ENCODE results near the gene ADGRL4.
"Not testable (repeated sequence)": the region's sequence is repeated elsewhere in the genome, so short reads cannot be mapped to it uniquely, and the experiment has no call there.

ADGRL4 gene

GRCh38 chr1:78916986-78917385, 89.5 kb downstream of the ADGRL4 start:
- DNase-seq: no peak

DNA sequence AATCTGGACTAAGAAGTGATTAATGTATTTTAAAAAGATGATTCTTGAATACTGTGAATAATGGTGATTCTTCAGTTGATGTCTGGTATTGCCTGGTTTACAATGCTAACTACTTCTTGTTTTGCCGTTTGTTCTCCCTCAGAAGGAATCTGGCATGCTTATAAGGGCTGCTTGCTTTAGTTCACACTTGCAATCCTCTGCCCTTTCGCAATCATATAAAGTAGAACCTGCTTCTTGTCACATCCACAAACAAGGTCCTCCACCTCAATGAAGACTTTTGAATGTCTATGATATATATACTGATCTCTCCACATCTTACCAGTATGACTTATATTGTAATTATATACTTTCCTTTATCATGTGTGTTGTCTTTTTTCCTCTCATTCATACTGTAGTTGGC, 92.6 kb downstream of the ADGRL4 start:
- no peak for DNase-seq

DNA sequence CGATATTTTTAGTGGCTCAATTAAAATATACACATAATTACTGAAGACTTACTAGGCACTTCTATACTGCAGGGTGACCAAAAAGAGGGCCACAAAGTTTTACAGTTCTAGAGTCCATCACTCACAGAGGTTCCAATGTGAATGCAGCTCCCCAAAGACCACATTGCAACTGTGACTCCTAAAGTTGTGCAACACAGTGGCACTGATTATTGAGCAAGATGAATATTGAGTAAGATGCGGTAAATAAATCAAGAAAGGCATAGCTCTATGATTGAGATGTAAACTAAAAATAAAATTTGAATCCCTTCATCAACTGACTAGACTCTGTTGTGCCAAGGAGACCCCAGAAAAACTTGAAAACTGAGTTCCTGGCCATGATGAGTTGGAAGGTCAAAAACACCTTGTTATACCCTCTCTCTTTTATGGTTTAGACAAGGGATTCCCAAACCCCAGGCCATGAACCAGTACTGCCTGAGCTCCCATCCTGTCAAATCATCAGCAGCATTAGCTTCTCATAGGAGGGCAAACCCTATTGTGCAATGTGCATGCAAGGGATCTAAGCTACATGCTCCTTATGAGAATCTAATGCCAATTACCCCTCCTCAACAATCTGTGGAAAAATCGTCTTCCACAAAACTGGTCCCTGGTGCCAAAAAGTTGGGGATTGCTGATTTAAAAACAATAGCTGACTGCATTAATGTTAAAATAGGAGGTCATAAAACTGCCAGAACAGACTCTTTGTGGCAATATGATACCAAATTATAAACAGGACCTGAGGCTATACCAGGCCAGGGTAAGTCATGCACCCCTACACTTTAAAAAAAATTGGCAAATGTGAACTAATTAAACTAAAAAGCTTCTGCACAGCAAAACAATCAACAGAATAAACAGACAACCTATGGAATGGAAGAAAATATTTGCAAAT, 94.3 kb downstream of the ADGRL4 start:
- DNase-seq: no peak

- DNase-seq: no peak
These were observed 103.9 kb downstream of the ADGRL4 start for GRCh38 chr1:78902641-78903040.

DNA sequence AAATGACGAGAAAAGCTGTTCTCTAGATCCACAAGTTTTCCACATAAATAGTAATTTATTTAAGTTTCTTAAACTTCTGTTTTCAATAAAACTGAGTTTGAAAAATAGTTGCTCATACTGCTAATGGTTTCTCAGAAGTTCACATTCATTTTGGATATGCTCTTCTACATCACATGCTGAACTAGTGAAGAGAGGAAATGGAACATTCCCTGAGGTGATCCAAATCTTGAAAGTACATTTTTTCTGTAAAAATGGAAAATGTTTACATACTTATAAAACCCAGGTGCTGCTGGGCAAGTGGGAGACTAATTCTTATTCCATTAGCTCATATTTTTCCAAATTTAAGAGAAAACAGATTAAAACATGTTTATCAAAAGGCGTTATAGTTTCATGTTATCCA, 111.7 kb downstream of the ADGRL4 start:
- DNase-seq: no peak

DNA sequence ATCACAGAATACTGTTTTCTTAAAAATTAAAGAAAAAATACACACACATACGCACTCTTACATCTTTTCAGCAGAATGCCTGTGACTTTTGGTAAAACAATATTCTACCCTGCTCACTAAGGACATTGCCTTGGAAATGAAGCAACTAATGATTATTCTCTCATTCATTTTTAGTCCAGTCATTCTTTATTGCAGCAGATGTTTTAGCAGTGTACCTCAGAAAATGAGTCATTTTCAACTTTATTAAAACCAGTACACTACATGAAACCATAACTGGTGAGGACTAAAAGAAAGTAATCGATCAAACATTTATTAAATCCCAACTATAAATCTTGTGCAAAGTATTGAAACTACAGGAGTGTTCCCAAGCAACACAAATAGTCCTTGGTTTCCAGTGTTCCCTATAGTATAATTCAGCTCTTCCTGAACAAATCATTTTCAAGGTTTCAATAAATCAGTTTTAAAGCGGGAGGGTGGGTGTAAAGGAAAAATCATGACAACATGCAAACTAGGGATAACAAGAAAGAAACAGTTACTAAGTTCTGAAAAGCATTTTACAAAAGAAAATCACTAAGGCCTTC, 114.2 kb downstream of the ADGRL4 start:
- DNase-seq: no peak

DNA sequence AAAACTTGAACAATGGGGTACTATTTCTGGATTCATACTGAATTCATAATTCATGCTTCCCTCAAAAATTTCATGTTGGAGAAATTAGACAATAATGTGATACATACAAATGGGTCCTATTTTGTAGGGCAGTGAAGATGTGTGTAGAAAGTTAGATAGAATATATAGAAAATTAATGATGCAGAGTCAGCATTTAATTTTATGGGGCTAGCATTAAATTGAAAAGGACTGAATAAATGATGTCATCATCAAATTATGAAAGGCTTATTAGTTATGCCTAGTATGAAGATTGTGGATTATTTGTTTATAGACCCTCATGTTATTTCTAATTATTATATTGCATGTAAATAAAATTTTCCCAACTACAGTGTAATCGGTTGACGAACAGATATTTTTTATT, 119.1 kb downstream of the ADGRL4 start:
- no peak for DNase-seq

DNA sequence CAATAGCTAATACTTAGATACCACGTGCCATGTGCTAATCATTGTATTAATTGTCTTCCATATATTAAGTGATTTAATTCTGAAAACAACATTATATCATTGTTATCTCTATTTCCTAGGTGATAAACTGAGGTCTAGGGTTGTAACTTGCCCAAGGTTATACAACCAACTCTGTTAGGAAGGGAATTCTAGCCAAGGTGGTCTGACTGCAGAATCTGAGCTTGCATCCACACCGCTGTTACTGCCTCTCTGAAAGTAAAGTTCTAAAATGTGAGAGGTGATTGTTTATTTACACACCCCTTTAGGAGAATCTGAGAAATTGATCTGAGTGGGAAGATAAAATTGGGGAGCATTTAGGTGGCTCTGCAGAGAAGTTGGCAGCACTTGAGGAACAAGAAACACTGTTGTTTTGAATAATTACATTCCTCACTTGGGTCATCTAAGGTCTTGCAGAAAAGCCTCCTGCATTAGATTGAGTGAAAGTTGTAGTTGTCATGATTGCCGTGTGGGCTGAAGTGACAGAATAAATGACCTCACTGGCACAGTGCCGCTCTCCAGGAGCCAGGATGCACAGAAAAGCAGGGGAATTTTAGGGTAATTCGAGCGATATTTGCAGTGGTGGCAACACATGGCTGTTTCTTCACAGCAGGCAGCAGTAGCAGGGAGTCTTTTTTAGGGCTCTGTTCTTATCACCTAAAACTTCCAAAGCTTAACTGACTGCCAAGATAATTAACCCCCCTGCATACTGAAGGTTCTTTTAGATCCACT, 121.7 kb downstream of the ADGRL4 start:
- no peak for DNase-seq

- no peak for DNase-seq
These were observed 126.3 kb downstream of the ADGRL4 start for GRCh38 chr1:78880223-78880622.

GRCh38 chr1:78875986-78876385, 130.5 kb downstream of the ADGRL4 start:
- DNase-seq: not testable (repeated sequence)

- not testable (repeated sequence) for DNase-seq
These were observed 133.7 kb downstream of the ADGRL4 start for GRCh38 chr1:78872801-78873200.

GRCh38 chr1:78871249-78871648, 135.3 kb downstream of the ADGRL4 start:
- DNase-seq: no peak

- DNase-seq: no peak
These were observed 137.4 kb downstream of the ADGRL4 start for GRCh38 chr1:78869136-78869535.

DNA sequence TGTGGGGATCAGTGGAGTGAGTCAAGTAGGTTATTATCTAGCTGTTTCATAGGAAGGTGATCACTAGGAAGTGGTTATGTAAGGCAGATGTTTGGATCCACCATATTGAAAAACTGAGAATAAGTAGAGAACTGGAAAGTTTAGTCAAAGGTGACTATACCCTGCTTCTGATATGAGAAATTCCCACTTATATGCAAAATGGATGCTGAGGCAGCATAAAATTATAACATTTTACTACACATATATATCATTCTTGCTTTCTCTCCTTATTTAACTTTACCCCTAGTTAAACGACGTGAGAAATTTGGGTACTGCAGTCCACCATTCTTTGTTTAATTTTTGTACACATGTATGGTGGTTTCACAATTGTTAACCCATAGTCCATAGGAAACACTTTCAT, 142.4 kb downstream of the ADGRL4 start:
- DNase-seq: no peak

GRCh38 chr1:78856096-78856495, 150.4 kb downstream of the ADGRL4 start:
- no peak for DNase-seq

DNA sequence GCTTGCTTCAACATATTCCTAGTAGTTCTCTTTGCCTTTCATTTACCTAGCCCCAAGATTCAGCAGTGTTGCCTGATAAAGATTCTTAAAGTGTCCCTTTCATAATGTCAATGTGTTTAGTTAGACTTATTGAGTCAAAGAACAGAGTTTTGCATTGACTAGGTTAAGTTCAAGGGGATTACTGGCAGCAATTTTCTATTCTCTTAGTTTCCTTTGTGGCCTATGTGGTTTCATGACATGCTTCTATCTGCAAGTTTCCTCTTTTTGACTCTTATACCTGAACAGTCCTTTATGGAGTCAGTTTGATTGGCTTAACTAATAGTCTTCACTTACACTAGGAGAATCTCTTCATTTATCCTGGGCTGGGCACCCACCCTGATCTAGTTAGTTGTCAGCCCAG, 151.3 kb downstream of the ADGRL4 start:
- no peak for DNase-seq

DNA sequence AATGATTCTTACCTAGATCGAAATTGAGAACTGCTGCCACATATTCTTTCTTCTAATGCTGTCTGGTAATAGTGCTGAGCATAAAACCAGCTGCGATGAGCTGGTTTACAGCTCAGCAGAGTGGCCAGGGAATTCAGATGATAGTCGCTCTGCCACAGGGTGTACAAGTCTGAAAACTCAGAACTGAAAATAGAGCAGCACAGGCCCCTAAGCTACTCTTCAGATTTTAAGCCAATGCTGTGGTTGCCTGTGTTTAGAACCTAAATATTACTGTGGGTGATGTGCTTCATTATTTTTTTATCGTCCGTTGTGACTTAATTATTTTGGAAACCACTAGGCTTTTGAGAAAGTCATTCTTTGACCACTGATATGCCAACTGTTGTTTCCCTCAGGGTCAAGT, 152.0 kb downstream of the ADGRL4 start:
- no peak for DNase-seq

DNA sequence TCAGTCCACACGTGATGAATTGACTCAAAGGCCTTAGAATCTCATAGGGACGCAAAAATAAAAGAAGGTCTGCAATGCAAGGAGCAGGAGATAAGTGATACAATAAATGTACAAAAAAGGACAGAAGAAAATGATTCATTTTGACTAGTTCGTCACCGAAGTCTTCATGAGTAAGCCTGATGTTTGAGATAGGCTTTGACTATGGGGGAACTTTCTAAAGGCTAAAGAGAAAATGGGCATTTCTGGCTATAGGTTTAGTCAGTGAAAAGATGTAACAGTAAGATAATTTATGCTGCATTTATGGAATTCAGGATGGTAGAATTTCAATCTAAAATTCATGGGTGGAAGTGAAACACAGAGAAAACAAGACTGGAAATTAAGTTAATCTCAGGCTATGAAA, 163.0 kb downstream of the ADGRL4 start:
- DNase-seq: no peak

DNA sequence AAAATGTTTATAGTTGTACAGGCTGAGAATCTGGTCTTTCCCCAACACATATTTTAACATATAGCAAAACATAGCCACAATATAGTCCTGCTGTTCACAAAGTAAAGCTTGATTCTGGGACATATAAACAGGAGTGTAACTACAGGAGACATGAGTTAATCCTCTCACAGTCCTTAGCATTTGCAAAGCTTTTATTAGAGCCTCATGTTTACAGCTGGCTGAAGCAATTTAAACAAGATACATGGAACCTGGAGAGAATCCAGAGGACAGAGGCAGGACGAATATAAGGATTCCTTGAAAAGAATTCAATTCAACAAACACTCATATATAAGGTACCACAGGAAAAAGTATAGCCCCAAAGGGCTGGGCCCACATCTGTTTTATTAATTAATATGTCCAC, 163.4 kb downstream of the ADGRL4 start:
- no peak for DNase-seq

DNA sequence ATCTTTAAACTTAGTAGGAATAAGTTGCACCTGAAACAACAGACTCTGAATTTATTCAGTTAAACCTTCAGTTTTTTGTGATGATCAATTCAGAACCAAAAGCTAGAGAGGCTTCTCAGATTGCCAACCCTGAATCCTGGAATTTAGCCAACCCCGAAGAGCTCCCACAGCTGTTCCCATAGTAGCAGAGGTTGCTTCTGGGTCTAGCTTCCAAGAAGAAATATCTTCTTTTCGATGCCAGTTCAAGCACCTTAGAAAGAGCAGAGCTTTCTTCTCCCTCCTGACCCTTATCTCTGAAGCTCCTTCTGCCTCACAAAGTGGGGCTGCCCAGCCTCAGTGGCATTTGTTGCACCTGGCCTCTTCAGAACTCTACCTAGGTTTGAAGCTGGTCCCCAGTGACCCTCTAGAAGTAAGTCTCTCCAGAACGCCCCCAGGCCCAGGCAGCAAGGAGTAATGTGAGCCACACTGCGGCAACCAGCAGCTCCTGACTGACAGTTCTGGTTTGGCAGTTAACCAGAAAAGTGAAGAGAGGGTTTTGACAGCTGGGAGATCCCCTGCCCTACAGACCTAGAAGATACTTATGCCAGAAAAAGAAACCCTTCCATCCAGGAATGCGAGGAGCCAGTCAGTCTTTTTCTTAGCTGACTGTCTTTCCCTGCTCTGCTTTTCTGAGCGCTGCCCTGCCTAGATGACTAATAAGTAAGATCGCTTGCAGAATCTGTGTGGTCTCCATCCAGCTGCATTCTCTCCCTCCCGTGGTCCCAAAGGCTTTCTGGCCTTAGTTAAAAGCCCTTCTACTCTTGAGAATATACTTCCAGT, 165.9 kb downstream of the ADGRL4 start:
- DNase-seq: peak; percentile 17 to 27
